Measurements from ENCODE around the gene LRGUK. TPM values are rescaled to one million over a fixed set of nuclear protein-coding genes. Genes with fewer than 3 reads are reported as not detected.
"Not testable (repeated sequence)": the region's sequence is repeated elsewhere in the genome, so short reads cannot be mapped to it uniquely, and the experiment has no call there.

The LRGUK gene
- total and polyA plus RNA-seq, 2 donors: 0.06 to 2.5 TPM

- Histone ChIP-seq H3K36me3 (ENCODE audit: insufficient read depth) (no peaks in the 10 kb centered on the region), H3K4me1 (ENCODE audit: insufficient read depth) (no peaks in the 10 kb centered on the region), H3K27ac (ENCODE audit: low read depth) (no peak overlapping the region), H3K4me3 (ENCODE audit: low read depth, low read length) (no peak overlapping the region)
- 90% methylated on average over 12 of the region's 12 CpGs for WGBS
- no peak for DNase-seq (ENCODE audit: extremely low spot score)
Observed at GRCh38 chr7:134293002-134293740, 166.0 kb downstream of the LRGUK start.

- not testable (repeated sequence) for DNase-seq (ENCODE audit: extremely low spot score); H3K4me1 ChIP-seq (ENCODE audit: insufficient read depth); H3K4me3 ChIP-seq (ENCODE audit: low read depth, low read length); H3K36me3 ChIP-seq (ENCODE audit: insufficient read depth); H3K27ac ChIP-seq (ENCODE audit: low read depth)
- WGBS: 91% methylated on average over 7 of the region's 7 CpGs
Observed at GRCh38 chr7:134295982-134296381, 168.8 kb downstream of the LRGUK start.

- H3K27ac ChIP-seq (ENCODE audit: low read depth): no peak overlapping the region
- H3K36me3 ChIP-seq (ENCODE audit: insufficient read depth): no peaks in the 10 kb centered on the region
Observed at GRCh38 chr7:134297489-134297888, 170.3 kb downstream of the LRGUK start.

GRCh38 chr7:134298902-134299683 is 172.0 kb downstream of the LRGUK start:
- Histone ChIP-seq H3K36me3 (ENCODE audit: insufficient read depth) (peaks cover 5% of the 10 kb centered on the region), H3K4me1 (ENCODE audit: insufficient read depth) (no peaks in the 10 kb centered on the region), H3K27ac (ENCODE audit: low read depth) (no peak overlapping the region), H3K4me3 (ENCODE audit: low read depth, low read length) (no peak overlapping the region)
- WGBS: 42% methylated on average over 10 of the region's 10 CpGs
- DNase-seq (ENCODE audit: extremely low spot score): no peak

More at GRCh38 chr7:134297489-134297888, 170.3 kb downstream of the LRGUK start:
- H3K4me3 ChIP-seq (ENCODE audit: low read depth, low read length): no peak overlapping the region
- H3K4me1 ChIP-seq (ENCODE audit: insufficient read depth): no peaks in the 10 kb centered on the region
- WGBS: 97% methylated on average over 2 of the region's 2 CpGs
- DNase-seq (ENCODE audit: extremely low spot score): no peak

GRCh38 chr7:134300988-134301387 is 173.8 kb downstream of the LRGUK start:
- Histone ChIP-seq H3K4me3 (ENCODE audit: low read depth, low read length) (no peak overlapping the region), H3K36me3 (ENCODE audit: insufficient read depth) (peaks cover 9% of the 10 kb centered on the region), H3K27ac (ENCODE audit: low read depth) (no peak overlapping the region), H3K4me1 (ENCODE audit: insufficient read depth) (no peaks in the 10 kb centered on the region)
- 54% methylated on average over 2 of the region's 2 CpGs for WGBS
- DNase-seq (ENCODE audit: extremely low spot score): no peak

- Histone ChIP-seq H3K4me1 (ENCODE audit: insufficient read depth) (no peaks in the 10 kb centered on the region), H3K4me3 (ENCODE audit: low read depth, low read length) (no peak overlapping the region), H3K36me3 (ENCODE audit: insufficient read depth) (peaks cover 9% of the 10 kb centered on the region), H3K27ac (ENCODE audit: low read depth) (no peak overlapping the region)
- WGBS: 63% methylated on average over 3 of the region's 3 CpGs
- no peak for DNase-seq (ENCODE audit: extremely low spot score)
Observed at GRCh38 chr7:134301592-134301991, 174.5 kb downstream of the LRGUK start.

- no peak for DNase-seq (ENCODE audit: extremely low spot score)
- H3K27ac ChIP-seq (ENCODE audit: low read depth): no peak overlapping the region
- peaks cover 9% of the 10 kb centered on the region for H3K36me3 ChIP-seq (ENCODE audit: insufficient read depth)
- H3K4me3 ChIP-seq (ENCODE audit: low read depth, low read length): no peak overlapping the region
- no peaks in the 10 kb centered on the region for H3K4me1 ChIP-seq (ENCODE audit: insufficient read depth)
- 67% methylated on average over 2 of the region's 2 CpGs for WGBS
Observed at GRCh38 chr7:134302120-134302519, 175.0 kb downstream of the LRGUK start.

- Histone ChIP-seq H3K4me1 (ENCODE audit: insufficient read depth) (no peaks in the 10 kb centered on the region), H3K4me3 (ENCODE audit: low read depth, low read length) (no peak overlapping the region), H3K36me3 (ENCODE audit: insufficient read depth) (peaks cover 10% of the 10 kb centered on the region), H3K27ac (ENCODE audit: low read depth) (no peak overlapping the region)
- DNase-seq (ENCODE audit: extremely low spot score): no peak
- WGBS: 78% methylated on average over 1 of the region's 1 CpG
Observed at GRCh38 chr7:134307320-134307719, 180.2 kb downstream of the LRGUK start.

GRCh38 chr7:134308548-134308947 is 181.4 kb downstream of the LRGUK start:
- Histone ChIP-seq H3K4me1 (ENCODE audit: insufficient read depth) (no peaks in the 10 kb centered on the region), H3K36me3 (ENCODE audit: insufficient read depth) (peaks cover 10% of the 10 kb centered on the region), H3K27ac (ENCODE audit: low read depth) (no peak overlapping the region), H3K4me3 (ENCODE audit: low read depth, low read length) (no peak overlapping the region)
- 90% methylated on average over 4 of the region's 4 CpGs for WGBS
- no peak for DNase-seq (ENCODE audit: extremely low spot score)

GRCh38 chr7:134311807-134312206 is 184.7 kb downstream of the LRGUK start:
- peaks cover 1% of the 10 kb centered on the region for H3K36me3 ChIP-seq (ENCODE audit: insufficient read depth)
- 88% methylated on average over 4 of the region's 4 CpGs for WGBS
- no peaks in the 10 kb centered on the region for H3K4me1 ChIP-seq (ENCODE audit: insufficient read depth)
- no peak for DNase-seq (ENCODE audit: extremely low spot score)
- no peak overlapping the region for H3K27ac ChIP-seq (ENCODE audit: low read depth)
- no peak overlapping the region for H3K4me3 ChIP-seq (ENCODE audit: low read depth, low read length)

GRCh38 chr7:134312717-134313116 is 185.6 kb downstream of the LRGUK start:
- no peak for DNase-seq (ENCODE audit: extremely low spot score)
- Histone ChIP-seq H3K27ac (ENCODE audit: low read depth) (no peak overlapping the region), H3K4me3 (ENCODE audit: low read depth, low read length) (no peak overlapping the region), H3K36me3 (ENCODE audit: insufficient read depth) (peaks cover 1% of the 10 kb centered on the region), H3K4me1 (ENCODE audit: insufficient read depth) (no peaks in the 10 kb centered on the region)
- 90% methylated on average over 6 of the region's 6 CpGs for WGBS

GRCh38 chr7:134313543-134313942 is 186.4 kb downstream of the LRGUK start:
- no peaks in the 10 kb centered on the region for H3K4me1 ChIP-seq (ENCODE audit: insufficient read depth)
- H3K4me3 ChIP-seq (ENCODE audit: low read depth, low read length): no peak overlapping the region
- H3K36me3 ChIP-seq (ENCODE audit: insufficient read depth): peaks cover 1% of the 10 kb centered on the region
- DNase-seq (ENCODE audit: extremely low spot score): no peak
- 84% methylated on average over 1 of the region's 1 CpG for WGBS
- H3K27ac ChIP-seq (ENCODE audit: low read depth): no peak overlapping the region
